Mucosa of descending colon (tissue), 3 donors: ENCODE data around the gene CIC. TPM values are rescaled to one million over a fixed set of nuclear protein-coding genes. Genes with fewer than 3 reads are reported as not detected.

Experiments used
- ATAC-seq: fragments of 200-7000 bp; cut with Tn5 transposase; one replicate; pipeline ENCODE4 v1.9.1; 2020; ENCODE audit warnings: mild to moderate bottlenecking, moderate library complexity
- DNase-seq, 3 donors: peaks; one replicate each; pipeline ENCODE4 v3.0.0-alpha.2; 2020
- H3K36me3 ChIP-seq: fragments of 200-600 bp; one replicate; pipeline ENCODE4 v1.8.0; 2021; ENCODE audit warnings: low read depth, mild to moderate bottlenecking
- H3K4me1 ChIP-seq: fragments of 200-600 bp; one replicate; pipeline ENCODE4 v1.8.0; 2021; ENCODE audit warnings: low read depth, mild to moderate bottlenecking
- H3K4me3 ChIP-seq: fragments of 200-600 bp; one replicate; pipeline ENCODE4 v1.8.0; 2021; ENCODE audit warnings: mild to moderate bottlenecking
- H3K9me3 ChIP-seq: fragments of 200-600 bp; one replicate; pipeline ENCODE4 v1.8.0; 2021; ENCODE audit warnings: mild to moderate bottlenecking
- CTCF ChIP-seq: fragments of 200-600 bp; IDR thresholded peaks from one replicate; pipeline ENCODE4 v1.8.0; 2022; ENCODE audit warnings: antibody characterized with exemption, mild to moderate bottlenecking
- intact Hi-C, 2 donors: fragments of 100-400 bp; cut with DNase I in 1 of 2; cut with micrococcal nuclease in 1 of 2; formaldehyde crosslinking; loops; one replicate each; pipeline versions ENCODE4 v1.11.0 to v1.11.1; 2022; cut with DNase I, micrococcal nuclease
- total RNA-seq, 3 donors: library from RNA; stranded (reverse); fragmentation: NEBNext Ultra II Directional in 2 of 3; extraction: Animal tissue kit (Norgen Biotek cat#: 25700) in 2 of 3; gene quantifications; one replicate each; pipeline versions ENCODE4 v1.2.1 to v1.2.4, GENCODE V29; 2021 to 2023
- donor health status: DM: no; HTN: no; CAD: no; lungs with moderate emphysema.
- donor health status: DM: no; HTN: no; CAD: no.
- donor health status: DM: no; HTN: yes; CAD: no.

Gene CIC
- total RNA-seq, 3 donors from 2014 or later, result 47.3 to 78.0 (median 50.0) TPM

GRCh38 chr19:42317535-42317934 lies 48.5 kb downstream of the CIC start:
- TF ChIP-seq CTCF, result no peak
- intact Hi-C loops, result no loop called here
- Histone ChIP-seq H3K4me1 (peaks cover 10% of the 10 kb centered on the region), H3K36me3 (no peaks in the 10 kb centered on the region), H3K4me3 (no peak overlapping the region), H3K9me3 (no peaks in the 10 kb centered on the region)
- ATAC-seq (no peak), DNase-seq (no peak)

- intact Hi-C loops, result no loop called here
- DNase-seq (no peak), ATAC-seq (no peak)
- H3K36me3 ChIP-seq, result no peaks in the 10 kb centered on the region
- TF ChIP-seq CTCF, result no peak
- H3K4me1 ChIP-seq, result peaks cover 21% of the 10 kb centered on the region
- no peaks in the 10 kb centered on the region for H3K9me3 ChIP-seq
- H3K4me3 ChIP-seq, result no peak overlapping the region
Observed at GRCh38 chr19:42322305-42322704, 53.3 kb downstream of the CIC start.

DNA sequence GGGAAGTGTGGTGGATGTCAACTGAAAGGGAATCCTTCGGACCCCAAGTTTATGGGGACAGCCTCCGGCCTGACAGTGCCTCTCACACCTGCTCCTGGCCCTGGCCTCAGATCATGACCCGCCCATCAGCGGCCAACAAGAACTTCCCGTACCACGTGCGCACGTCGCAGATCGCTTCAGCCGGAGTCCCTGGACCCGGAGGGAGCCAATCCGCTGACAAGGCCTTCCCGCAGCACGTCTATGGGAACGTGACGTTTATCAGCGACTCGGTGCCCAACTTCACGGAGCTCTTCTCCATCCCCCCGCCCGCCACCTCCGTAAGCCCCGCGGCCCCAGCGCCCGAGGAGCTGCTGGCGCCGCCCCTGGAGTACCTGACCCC lies 54.4 kb downstream of the CIC start:
- Histone ChIP-seq H3K4me3 (no peak overlapping the region), H3K36me3 (no peaks in the 10 kb centered on the region), H3K4me1 (peaks cover 22% of the 10 kb centered on the region), H3K9me3 (no peaks in the 10 kb centered on the region)
- DNase-seq, result peak in 1 of 3 donors; percentile 23
- TF ChIP-seq CTCF, result no peak
- no peak for ATAC-seq
- intact Hi-C loops, result no loop called here

- ATAC-seq (no peak), DNase-seq (peak in 2 of 3 donors; percentile 19 to 48)
- no peak for TF ChIP-seq CTCF
- Histone ChIP-seq H3K4me1 (peaks cover 22% of the 10 kb centered on the region), H3K9me3 (no peaks in the 10 kb centered on the region), H3K4me3 (no peak overlapping the region), H3K36me3 (no peaks in the 10 kb centered on the region)
- intact Hi-C loops, result no loop called here
Observed at GRCh38 chr19:42323852-42324654, 55.0 kb downstream of the CIC start.

DNA sequence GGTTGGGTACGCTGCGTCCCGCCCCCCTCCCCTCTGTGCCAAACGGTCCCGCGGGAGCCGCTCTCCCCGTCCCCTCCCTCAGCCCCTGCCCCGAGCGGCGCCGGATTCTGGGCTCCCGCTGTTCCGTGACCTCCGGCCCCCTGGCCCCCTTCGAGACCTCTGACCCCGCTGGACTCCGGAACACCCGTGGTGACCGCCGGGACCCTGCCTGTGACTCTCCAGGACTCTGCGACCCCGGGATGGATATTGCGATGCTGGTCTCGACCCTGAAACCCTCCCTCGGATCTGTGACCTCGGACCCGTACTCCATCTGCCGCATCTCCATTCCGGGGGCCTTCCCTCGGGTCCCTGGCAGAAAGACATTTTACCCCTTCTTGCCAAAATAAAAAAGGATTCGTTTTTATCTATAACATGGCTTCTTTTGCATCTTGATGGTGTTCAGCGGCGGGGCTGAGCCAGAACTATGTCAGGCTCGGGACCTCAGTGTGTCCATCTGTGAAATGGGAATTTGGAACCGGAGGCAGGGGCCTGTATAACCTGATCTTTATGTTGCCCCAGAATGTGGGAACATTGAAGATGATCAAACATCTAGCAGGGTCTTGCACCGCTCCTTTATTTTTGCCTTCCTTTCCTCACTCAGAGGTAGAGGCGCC lies 55.7 kb downstream of the CIC start:
- no peak overlapping the region for H3K4me3 ChIP-seq
- H3K9me3 ChIP-seq, result no peaks in the 10 kb centered on the region
- intact Hi-C loops, result no loop called here
- no peak for TF ChIP-seq CTCF
- DNase-seq (peak in 2 of 3 donors; percentile 49 to 65), ATAC-seq (no peak)
- peaks cover 22% of the 10 kb centered on the region for H3K4me1 ChIP-seq
- no peaks in the 10 kb centered on the region for H3K36me3 ChIP-seq
